ENCODE data around the gene PLEKHB2. TPM values are rescaled to one million over a fixed set of nuclear protein-coding genes. Genes with fewer than 3 reads are reported as not detected.
"Not testable (repeated sequence)": the region's sequence is repeated elsewhere in the genome, so short reads cannot be mapped to it uniquely, and the experiment has no call there.

The PLEKHB2 gene
- total RNA-seq, 1 donor from 2014 or later = 46.7 TPM

DNA sequence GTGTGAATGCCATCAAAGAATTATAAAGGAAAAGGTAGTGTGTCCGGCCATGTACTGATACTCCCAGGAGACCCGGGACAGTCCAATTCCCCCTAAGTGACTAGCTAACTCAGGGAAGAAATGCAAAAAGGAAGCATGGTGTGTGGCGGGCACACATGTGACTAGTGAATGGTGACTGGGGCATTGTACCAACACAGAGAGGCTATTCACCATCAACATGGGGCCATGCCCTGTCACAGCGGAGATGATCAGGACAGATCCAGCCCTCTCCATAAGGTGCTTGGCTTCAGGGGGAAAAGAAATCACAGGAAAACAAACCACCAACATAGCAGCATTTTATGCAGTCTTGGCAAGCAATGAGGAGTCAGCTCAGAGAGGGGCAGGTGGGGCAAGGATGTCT, 46.2 kb upstream of the PLEKHB2 start:
- Histone ChIP-seq H3K4me1 (peaks cover 28% of the 10 kb centered on the region), H3K4me3 (no peak overlapping the region), H3K27me3 (no peaks in the 10 kb centered on the region), H3K27ac (no peak overlapping the region), H3K9me3 (no peaks in the 10 kb centered on the region), H3K36me3 (peaks cover 0 to 23% of the 10 kb centered on the region in 2 donors)
- DNase-seq (ENCODE audit: extremely low spot score in 2 of 2) = no peak
- TF ChIP-seq POLR2AphosphoS5 (IDR thresholded peaks at IDR 0.05; ENCODE audit: insufficient read depth in 1 of 2, low read depth in 1 of 2) = no peak
- TF ChIP-seq, protein P1, sequence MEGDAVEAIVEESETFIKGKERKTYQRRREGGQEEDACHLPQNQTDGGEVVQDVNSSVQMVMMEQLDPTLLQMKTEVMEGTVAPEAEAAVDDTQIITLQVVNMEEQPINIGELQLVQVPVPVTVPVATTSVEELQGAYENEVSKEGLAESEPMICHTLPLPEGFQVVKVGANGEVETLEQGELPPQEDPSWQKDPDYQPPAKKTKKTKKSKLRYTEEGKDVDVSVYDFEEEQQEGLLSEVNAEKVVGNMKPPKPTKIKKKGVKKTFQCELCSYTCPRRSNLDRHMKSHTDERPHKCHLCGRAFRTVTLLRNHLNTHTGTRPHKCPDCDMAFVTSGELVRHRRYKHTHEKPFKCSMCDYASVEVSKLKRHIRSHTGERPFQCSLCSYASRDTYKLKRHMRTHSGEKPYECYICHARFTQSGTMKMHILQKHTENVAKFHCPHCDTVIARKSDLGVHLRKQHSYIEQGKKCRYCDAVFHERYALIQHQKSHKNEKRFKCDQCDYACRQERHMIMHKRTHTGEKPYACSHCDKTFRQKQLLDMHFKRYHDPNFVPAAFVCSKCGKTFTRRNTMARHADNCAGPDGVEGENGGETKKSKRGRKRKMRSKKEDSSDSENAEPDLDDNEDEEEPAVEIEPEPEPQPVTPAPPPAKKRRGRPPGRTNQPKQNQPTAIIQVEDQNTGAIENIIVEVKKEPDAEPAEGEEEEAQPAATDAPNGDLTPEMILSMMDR (IDR thresholded peaks at IDR 0.05) = no peak
- TF ChIP-seq POLR2A (IDR thresholded peaks at IDR 0.05) = no peak
- intact Hi-C loops (cut with DNase I) = no loop called here

GRCh38 chr2:131063501-131064283, 41.4 kb upstream of the PLEKHB2 start:
- Histone ChIP-seq H3K4me3 (no peak overlapping the region), H3K27me3 (no peaks in the 10 kb centered on the region), H3K9me3 (no peaks in the 10 kb centered on the region), H3K27ac (no peak overlapping the region), H3K36me3 (peaks cover 0 to 19% of the 10 kb centered on the region in 2 donors), H3K4me1 (peaks cover 33% of the 10 kb centered on the region)
- intact Hi-C loops (cut with DNase I) = no loop called here
- DNase-seq (ENCODE audit: extremely low spot score in 2 of 2) = no peak
- TF ChIP-seq, protein P1 (IDR thresholded peaks at IDR 0.05) = no peak
- no peak for TF ChIP-seq POLR2A (IDR thresholded peaks at IDR 0.05)
- no peak for TF ChIP-seq POLR2AphosphoS5 (IDR thresholded peaks at IDR 0.05; ENCODE audit: insufficient read depth in 1 of 2, low read depth in 1 of 2)

DNA sequence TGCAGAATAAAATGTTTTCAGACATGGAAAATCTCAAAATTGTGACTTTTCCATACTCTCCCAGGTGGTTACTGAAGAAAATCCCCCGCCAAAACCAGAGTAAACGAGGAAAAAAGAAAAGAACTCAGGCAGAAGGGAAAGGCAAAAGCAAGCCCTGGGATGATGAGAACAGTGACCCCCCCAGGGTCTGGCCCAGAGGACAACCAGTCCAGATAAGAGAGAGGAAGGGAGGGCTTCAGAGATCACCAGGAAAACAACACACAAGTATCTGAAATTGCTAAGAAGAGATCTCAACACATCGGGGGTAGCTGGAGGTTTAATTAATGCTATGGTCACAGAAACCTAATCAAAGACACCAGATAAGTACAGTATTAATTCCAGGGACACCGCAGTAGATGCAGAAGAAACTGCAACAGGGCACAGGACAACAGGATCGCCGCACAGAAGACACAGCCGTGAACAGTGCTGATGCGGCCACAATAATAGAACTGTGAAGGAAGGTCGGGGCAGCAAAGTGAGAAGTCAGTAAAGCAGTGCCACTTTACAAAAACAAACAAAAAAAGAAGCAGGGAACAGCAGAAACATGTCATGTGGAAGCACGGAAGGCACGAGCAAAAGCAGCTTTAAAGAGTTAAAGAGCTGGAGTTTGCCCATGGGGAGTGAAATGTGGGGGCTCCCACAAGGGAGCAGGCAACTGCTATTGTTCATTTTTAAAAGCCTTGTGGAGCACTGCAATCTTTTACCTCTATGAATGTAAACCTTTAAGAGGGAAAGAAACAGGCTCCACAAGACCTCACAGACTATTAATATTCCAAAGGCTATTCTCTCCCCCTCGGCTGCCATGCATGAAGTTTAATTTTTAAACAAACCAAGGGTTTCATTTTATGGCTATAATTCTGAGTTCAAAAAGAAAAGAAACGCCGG, 40.3 kb upstream of the PLEKHB2 start:
- TF ChIP-seq POLR2A (IDR thresholded peaks at IDR 0.05) (no peak), POLR2AphosphoS5 (IDR thresholded peaks at IDR 0.05; ENCODE audit: insufficient read depth in 1 of 2, low read depth in 1 of 2) (no peak)
- TF ChIP-seq, protein P1 (IDR thresholded peaks at IDR 0.05) = no peak
- Histone ChIP-seq H3K36me3 (peaks cover 0 to 25% of the 10 kb centered on the region in 2 donors), H3K9me3 (no peaks in the 10 kb centered on the region), H3K27me3 (no peaks in the 10 kb centered on the region), H3K27ac (no peak overlapping the region), H3K4me3 (no peak overlapping the region), H3K4me1 (peaks cover 33% of the 10 kb centered on the region)
- no peak for DNase-seq (ENCODE audit: extremely low spot score in 2 of 2)
- intact Hi-C loops (cut with DNase I) = no loop called here

GRCh38 chr2:131067465-131068125, 37.5 kb upstream of the PLEKHB2 start:
- Histone ChIP-seq H3K4me1 (peaks cover 34% of the 10 kb centered on the region), H3K36me3 (peaks cover 0 to 47% of the 10 kb centered on the region in 2 donors), H3K9me3 (no peaks in the 10 kb centered on the region), H3K27ac (no peak overlapping the region), H3K27me3 (no peaks in the 10 kb centered on the region), H3K4me3 (no peak overlapping the region)
- no peak for TF ChIP-seq POLR2AphosphoS5 (IDR thresholded peaks at IDR 0.05; ENCODE audit: insufficient read depth in 1 of 2, low read depth in 1 of 2)
- no peak for DNase-seq (ENCODE audit: extremely low spot score in 2 of 2)
- intact Hi-C loops (cut with DNase I) = no loop called here

DNA sequence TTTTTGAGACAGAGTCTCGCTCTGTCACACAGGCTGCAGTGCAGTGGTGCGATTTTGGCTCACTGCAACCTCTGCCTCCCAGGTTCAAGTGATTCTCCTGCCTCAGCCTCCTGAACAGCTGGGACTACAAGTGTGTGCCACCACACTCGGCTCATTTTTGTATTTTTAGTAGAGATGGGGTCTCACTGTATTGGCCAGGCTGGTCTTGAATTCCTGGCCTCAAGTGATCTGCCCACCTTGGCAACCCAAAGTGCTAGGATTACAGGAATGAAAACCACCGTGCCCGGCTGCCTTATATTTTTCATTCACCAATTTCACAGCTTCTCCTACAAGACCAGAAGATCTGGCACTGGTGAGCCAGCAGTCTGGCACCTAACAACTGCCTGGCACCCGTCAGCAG, 37.0 kb upstream of the PLEKHB2 start:
- H3K4me3 ChIP-seq; H3K27ac ChIP-seq; H3K9me3 ChIP-seq; DNase-seq (ENCODE audit: extremely low spot score in 2 of 2); intact Hi-C loops (cut with DNase I); H3K27me3 ChIP-seq: not testable (repeated sequence)
- Histone ChIP-seq H3K36me3 (peaks cover 0 to 47% of the 10 kb centered on the region in 2 donors), H3K4me1 (peaks cover 34% of the 10 kb centered on the region)

GRCh38 chr2:131075578-131075977, 29.6 kb upstream of the PLEKHB2 start:
- H3K27me3 ChIP-seq; intact Hi-C loops (cut with DNase I); H3K4me3 ChIP-seq; H3K9me3 ChIP-seq; H3K27ac ChIP-seq; DNase-seq (ENCODE audit: extremely low spot score in 2 of 2): not testable (repeated sequence)
- Histone ChIP-seq H3K4me1 (peaks cover 36% of the 10 kb centered on the region), H3K36me3 (peaks cover 0 to 49% of the 10 kb centered on the region in 2 donors)
